Neuron (in vitro differentiated cells): ENCODE results near the gene DYNC1LI2.
A peak's percentile ranks its signal among the peaks of the same experiment; 100 is the strongest.

Experiments used
- H2AFZ ChIP-seq: one replicate; pipeline ENCODE4 v1.6.1; 2013; ENCODE audit warnings: low read depth, mild to moderate bottlenecking, inconsistent platforms, low read length, moderate library complexity
- H3K27me3 ChIP-seq: one replicate; pipeline ENCODE4 v1.6.1; 2013; ENCODE audit warnings: low read length; ENCODE audit not compliant: insufficient read depth
- H3K36me3 ChIP-seq: one replicate; pipeline ENCODE4 v1.6.1; 2013; ENCODE audit warnings: low read length; ENCODE audit not compliant: insufficient read depth
- H3K4me1 ChIP-seq: one replicate; pipeline ENCODE4 v1.6.1; 2013; ENCODE audit warnings: low read length; ENCODE audit not compliant: insufficient read depth
- H3K4me3 ChIP-seq: 2 replicates; pipeline ENCODE4 v1.5.1; 2013; ENCODE audit warnings: mild to moderate bottlenecking, low read length, moderate library complexity
- H3K9me3 ChIP-seq: one replicate; pipeline ENCODE4 v1.6.1; 2013; ENCODE audit warnings: low read length

The DYNC1LI2 gene

GRCh38 chr16:66751992-66752322 is 548 bp upstream of the DYNC1LI2 start:
- Histone ChIP-seq H3K27me3 (no peaks in the 10 kb centered on the region), H2AFZ (peak overlapping the region; percentile 89), H3K4me1 (peaks cover 20% of the 10 kb centered on the region), H3K36me3 (peaks cover 29% of the 10 kb centered on the region), H3K4me3 (peak overlapping the region; percentile 31), H3K9me3 (no peaks in the 10 kb centered on the region)

GRCh38 chr16:66751053-66751302 is 431 bp downstream of the DYNC1LI2 start:
- Histone ChIP-seq H3K36me3 (peaks cover 38% of the 10 kb centered on the region), H3K9me3 (no peaks in the 10 kb centered on the region), H2AFZ (peak overlapping the region; percentile 89), H3K27me3 (no peaks in the 10 kb centered on the region), H3K4me1 (peaks cover 20% of the 10 kb centered on the region), H3K4me3 (peak overlapping the region; percentile 77)

GRCh38 chr16:66750279-66751052 is 943 bp downstream of the DYNC1LI2 start:
- peaks cover 20% of the 10 kb centered on the region for H3K4me1 ChIP-seq
- peaks cover 41% of the 10 kb centered on the region for H3K36me3 ChIP-seq

GRCh38 chr16:66746682-66747081 is 4.7 kb downstream of the DYNC1LI2 start:
- Histone ChIP-seq H2AFZ (no peak overlapping the region), H3K4me1 (peaks cover 31% of the 10 kb centered on the region), H3K27me3 (no peaks in the 10 kb centered on the region), H3K4me3 (no peak overlapping the region), H3K36me3 (peaks cover 70% of the 10 kb centered on the region), H3K9me3 (no peaks in the 10 kb centered on the region)

More at GRCh38 chr16:66750279-66751052, 943 bp downstream of the DYNC1LI2 start:
- H3K4me3 ChIP-seq = peak overlapping the region; percentile 77
- no peak overlapping the region for H2AFZ ChIP-seq
- H3K9me3 ChIP-seq = no peaks in the 10 kb centered on the region
- no peaks in the 10 kb centered on the region for H3K27me3 ChIP-seq

- H3K4me3 ChIP-seq = no peak overlapping the region
- H3K27me3 ChIP-seq = no peaks in the 10 kb centered on the region
- H3K36me3 ChIP-seq = peaks cover 70% of the 10 kb centered on the region
- H3K4me1 ChIP-seq = peaks cover 37% of the 10 kb centered on the region
- H3K9me3 ChIP-seq = no peaks in the 10 kb centered on the region
- H2AFZ ChIP-seq = no peak overlapping the region
Measured at GRCh38 chr16:66746048-66746447, 5.4 kb downstream of the DYNC1LI2 start.

GRCh38 chr16:66741950-66742808 is 9.2 kb downstream of the DYNC1LI2 start:
- no peak overlapping the region for H2AFZ ChIP-seq
- H3K9me3 ChIP-seq = no peaks in the 10 kb centered on the region
- peaks cover 69% of the 10 kb centered on the region for H3K36me3 ChIP-seq
- H3K27me3 ChIP-seq = no peaks in the 10 kb centered on the region
- peaks cover 35% of the 10 kb centered on the region for H3K4me1 ChIP-seq
- H3K4me3 ChIP-seq = no peak overlapping the region

- Histone ChIP-seq H2AFZ (no peak overlapping the region), H3K36me3 (peaks cover 71% of the 10 kb centered on the region), H3K9me3 (no peaks in the 10 kb centered on the region), H3K4me3 (no peak overlapping the region), H3K27me3 (no peaks in the 10 kb centered on the region), H3K4me1 (peaks cover 35% of the 10 kb centered on the region)
Measured at GRCh38 chr16:66741169-66741900, 10.1 kb downstream of the DYNC1LI2 start.

GRCh38 chr16:66740533-66740932 is 10.9 kb downstream of the DYNC1LI2 start:
- no peaks in the 10 kb centered on the region for H3K27me3 ChIP-seq
- no peaks in the 10 kb centered on the region for H3K9me3 ChIP-seq
- peaks cover 35% of the 10 kb centered on the region for H3K4me1 ChIP-seq
- H3K36me3 ChIP-seq = peaks cover 72% of the 10 kb centered on the region
- no peak overlapping the region for H3K4me3 ChIP-seq
- no peak overlapping the region for H2AFZ ChIP-seq

- Histone ChIP-seq H3K4me1 (peaks cover 35% of the 10 kb centered on the region), H3K9me3 (no peaks in the 10 kb centered on the region), H3K36me3 (peaks cover 70% of the 10 kb centered on the region), H3K4me3 (no peak overlapping the region), H2AFZ (no peak overlapping the region), H3K27me3 (no peaks in the 10 kb centered on the region)
Measured at GRCh38 chr16:66740010-66740409, 11.4 kb downstream of the DYNC1LI2 start.

- H3K4me3 ChIP-seq = no peak overlapping the region
- peaks cover 17% of the 10 kb centered on the region for H3K4me1 ChIP-seq
- no peaks in the 10 kb centered on the region for H3K27me3 ChIP-seq
- peaks cover 83% of the 10 kb centered on the region for H3K36me3 ChIP-seq
- H2AFZ ChIP-seq = no peak overlapping the region
- H3K9me3 ChIP-seq = no peaks in the 10 kb centered on the region
Measured at GRCh38 chr16:66735891-66736290, 15.5 kb downstream of the DYNC1LI2 start.

GRCh38 chr16:66731101-66731500 is 20.3 kb downstream of the DYNC1LI2 start:
- Histone ChIP-seq H3K4me3 (no peak overlapping the region), H3K36me3 (peaks cover 87% of the 10 kb centered on the region), H3K27me3 (no peaks in the 10 kb centered on the region), H3K4me1 (no peaks in the 10 kb centered on the region), H3K9me3 (no peaks in the 10 kb centered on the region), H2AFZ (no peak overlapping the region)

GRCh38 chr16:66728804-66729203 is 22.6 kb downstream of the DYNC1LI2 start:
- Histone ChIP-seq H3K9me3 (no peaks in the 10 kb centered on the region), H2AFZ (no peak overlapping the region), H3K36me3 (peaks cover 92% of the 10 kb centered on the region), H3K4me3 (no peak overlapping the region), H3K4me1 (no peaks in the 10 kb centered on the region), H3K27me3 (no peaks in the 10 kb centered on the region)
